ENCODE data around the gene SIGLEC11. TPM values are rescaled to one million over a fixed set of nuclear protein-coding genes. Genes with fewer than 3 reads are reported as not detected.
A peak's percentile ranks its signal among the peaks of the same experiment; 100 is the strongest.
"Not testable (repeated sequence)": the region's sequence is repeated elsewhere in the genome, so short reads cannot be mapped to it uniquely, and the experiment has no call there.

SIGLEC11 gene
- total and polyA plus RNA-seq, 7 donors, result 0.60 to 2.5 (median 1.6) TPM; not detected in 1

DNA sequence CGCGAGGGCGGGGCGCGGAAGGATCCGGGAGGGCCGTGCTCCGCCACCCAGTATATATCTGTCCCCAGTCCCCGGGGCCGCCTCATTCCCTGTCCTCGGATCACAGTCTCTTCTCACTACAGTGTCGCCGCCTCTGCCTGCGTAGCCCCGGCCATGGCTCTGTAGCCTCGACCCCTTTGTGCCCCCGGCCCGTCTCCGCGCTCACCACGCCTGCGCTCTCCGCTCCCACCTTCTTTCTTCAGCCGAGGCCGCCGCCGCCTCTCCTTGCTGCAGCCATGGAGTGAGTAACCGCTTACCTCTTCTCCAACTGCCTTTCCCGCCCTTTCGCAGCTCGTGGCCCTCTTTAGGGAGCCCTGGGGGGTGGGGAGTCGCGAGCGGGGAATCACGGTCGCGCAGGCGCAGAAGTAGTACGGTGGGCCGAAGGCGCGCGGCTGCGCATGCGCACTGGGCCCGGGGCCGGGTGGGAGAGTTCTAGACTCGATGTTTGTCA is 31.8 kb downstream of the SIGLEC11 start, which contains the start of the genes ATF5 and NUP62:
ATF5 (plus strand) TSS at position 85 of the 490 bp plus-strand sequence. CDS start 1,646 bp downstream, outside the sequence.
NUP62 (minus strand) TSS at position 384 of the 490 bp plus-strand sequence. CDS start 19,697 bp downstream, outside the sequence.
- H3K4me3 ChIP-seq, result peak within 1 kb of the TSS; percentile 80 to 98 (median 92)
- TF ChIP-seq EP300 (IDR thresholded peaks at IDR 0.05) (no peak), POLR2A (IDR thresholded peaks at IDR 0.05) (no peak), POLR2AphosphoS5 (IDR thresholded peaks at IDR 0.05) (peak in 2 of 4 donors; percentile 19 to 66)
- TF ChIP-seq, protein P1, sequence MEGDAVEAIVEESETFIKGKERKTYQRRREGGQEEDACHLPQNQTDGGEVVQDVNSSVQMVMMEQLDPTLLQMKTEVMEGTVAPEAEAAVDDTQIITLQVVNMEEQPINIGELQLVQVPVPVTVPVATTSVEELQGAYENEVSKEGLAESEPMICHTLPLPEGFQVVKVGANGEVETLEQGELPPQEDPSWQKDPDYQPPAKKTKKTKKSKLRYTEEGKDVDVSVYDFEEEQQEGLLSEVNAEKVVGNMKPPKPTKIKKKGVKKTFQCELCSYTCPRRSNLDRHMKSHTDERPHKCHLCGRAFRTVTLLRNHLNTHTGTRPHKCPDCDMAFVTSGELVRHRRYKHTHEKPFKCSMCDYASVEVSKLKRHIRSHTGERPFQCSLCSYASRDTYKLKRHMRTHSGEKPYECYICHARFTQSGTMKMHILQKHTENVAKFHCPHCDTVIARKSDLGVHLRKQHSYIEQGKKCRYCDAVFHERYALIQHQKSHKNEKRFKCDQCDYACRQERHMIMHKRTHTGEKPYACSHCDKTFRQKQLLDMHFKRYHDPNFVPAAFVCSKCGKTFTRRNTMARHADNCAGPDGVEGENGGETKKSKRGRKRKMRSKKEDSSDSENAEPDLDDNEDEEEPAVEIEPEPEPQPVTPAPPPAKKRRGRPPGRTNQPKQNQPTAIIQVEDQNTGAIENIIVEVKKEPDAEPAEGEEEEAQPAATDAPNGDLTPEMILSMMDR (IDR thresholded peaks at IDR 0.05), result no peak
- intact Hi-C loops (cut with DNase I), result no loop called here
- peak within 1 kb of the TSS; percentile 92 to 98 (median 94) for H3K27ac ChIP-seq
- peaks cover 0 to 26% (median 1%) of the 10 kb centered on the region in 4 donors for H3K36me3 ChIP-seq
- DNase-seq, result peak; percentile 95
- H3K9me3 ChIP-seq, result no peaks in the 10 kb centered on the region
- WGBS, 2 donors, result 0% methylated on average over 48 of the region's 48 CpGs
- peaks cover 0 to 28% (median 27%) of the 10 kb centered on the region in 4 donors for H3K4me1 ChIP-seq
- no peaks in the 10 kb centered on the region for H3K27me3 ChIP-seq

DNA sequence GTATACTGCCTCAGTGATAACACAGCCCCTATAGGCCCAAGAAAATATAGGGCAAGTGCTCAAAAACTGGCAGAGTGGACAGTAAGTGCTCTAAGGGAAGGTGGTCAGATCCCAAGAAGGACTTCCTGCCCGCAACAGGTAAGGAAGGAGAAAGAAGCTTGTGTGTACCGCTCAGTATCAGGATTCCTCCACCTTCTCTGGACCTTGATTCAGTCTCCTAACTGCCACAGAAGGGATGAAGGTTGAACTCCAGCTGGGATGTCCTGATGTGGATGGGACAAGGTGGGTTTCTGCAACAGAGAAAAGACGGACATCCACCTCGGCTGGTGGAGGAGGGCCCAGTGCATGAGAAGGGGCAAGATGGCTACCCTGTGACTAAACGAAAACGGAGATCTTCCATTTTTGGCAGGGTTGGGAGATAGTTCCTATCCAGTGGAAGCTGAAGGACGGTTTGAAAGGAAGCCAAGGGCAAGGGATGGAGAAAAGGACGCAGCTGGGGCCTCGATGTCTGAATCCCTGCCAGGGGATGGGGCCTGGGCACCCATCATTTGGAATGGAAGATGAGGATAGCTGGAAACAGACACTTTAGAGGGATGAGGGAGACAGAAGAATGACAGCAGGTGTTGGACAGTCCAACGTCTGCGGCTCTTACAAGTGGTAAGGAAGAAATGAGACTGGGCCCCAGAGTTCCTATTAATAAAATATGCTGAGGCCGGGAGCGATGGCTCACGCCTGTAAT is 33.3 kb downstream of the SIGLEC11 start:
- peak overlapping the region in 1 of 4 donors; percentile 97 for H3K4me3 ChIP-seq
- TF ChIP-seq EP300 (IDR thresholded peaks at IDR 0.05) (no peak), POLR2A (IDR thresholded peaks at IDR 0.05) (no peak)
- TF ChIP-seq, protein P1 (IDR thresholded peaks at IDR 0.05), result no peak
- peaks cover 0 to 35% (median 30%) of the 10 kb centered on the region in 4 donors for H3K4me1 ChIP-seq
- no peak for DNase-seq
- WGBS, 2 donors, result 88 to 89% methylated on average over 14 of the region's 14 CpGs
- peaks cover 4 to 41% (median 11%) of the 10 kb centered on the region in 4 donors for H3K36me3 ChIP-seq
- H3K9me3 ChIP-seq, result no peaks in the 10 kb centered on the region
- H3K27ac ChIP-seq, result peak overlapping the region in 3 of 4 donors; percentile 92 to 96 (median 92)
- H3K27me3 ChIP-seq, result no peaks in the 10 kb centered on the region
- intact Hi-C loops (cut with DNase I), result no loop called here

DNA sequence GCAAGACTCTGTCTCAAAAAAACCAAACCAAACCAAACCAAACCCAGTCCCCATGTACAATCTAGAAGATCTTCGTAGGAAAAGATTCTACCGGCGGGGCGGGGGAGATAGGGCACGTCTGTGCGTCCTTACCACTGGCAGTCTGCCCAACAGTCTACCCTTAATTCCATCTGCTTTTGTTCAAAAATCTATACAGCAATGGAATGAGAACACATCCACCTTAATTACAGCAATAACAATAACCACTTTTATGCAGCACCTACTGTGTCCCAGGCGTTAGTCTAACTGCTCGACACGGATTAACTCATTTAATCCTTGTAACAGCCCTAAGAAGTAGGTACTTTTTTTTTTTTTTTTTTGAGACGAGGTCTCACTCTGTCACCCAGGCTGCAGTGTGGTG is 34.5 kb downstream of the SIGLEC11 start:
- H3K27me3 ChIP-seq, result no peaks in the 10 kb centered on the region
- no peak for TF ChIP-seq EP300 (IDR thresholded peaks at IDR 0.05)
- no peak for TF ChIP-seq POLR2A (IDR thresholded peaks at IDR 0.05)
- no peak for TF ChIP-seq POLR2AphosphoS5 (IDR thresholded peaks at IDR 0.05)
- TF ChIP-seq, protein P1 (IDR thresholded peaks at IDR 0.05), result no peak
- H3K4me1 ChIP-seq, result peaks cover 0 to 35% (median 30%) of the 10 kb centered on the region in 4 donors
- 93 to 94% methylated on average over 10 of the region's 10 CpGs for WGBS, 2 donors
- intact Hi-C loops (cut with DNase I), result no loop called here
- DNase-seq, result no peak
- H3K36me3 ChIP-seq, result peaks cover 4 to 52% (median 12%) of the 10 kb centered on the region in 4 donors
- H3K9me3 ChIP-seq, result no peaks in the 10 kb centered on the region
- no peak overlapping the region for H3K27ac ChIP-seq
- no peak overlapping the region for H3K4me3 ChIP-seq

DNA sequence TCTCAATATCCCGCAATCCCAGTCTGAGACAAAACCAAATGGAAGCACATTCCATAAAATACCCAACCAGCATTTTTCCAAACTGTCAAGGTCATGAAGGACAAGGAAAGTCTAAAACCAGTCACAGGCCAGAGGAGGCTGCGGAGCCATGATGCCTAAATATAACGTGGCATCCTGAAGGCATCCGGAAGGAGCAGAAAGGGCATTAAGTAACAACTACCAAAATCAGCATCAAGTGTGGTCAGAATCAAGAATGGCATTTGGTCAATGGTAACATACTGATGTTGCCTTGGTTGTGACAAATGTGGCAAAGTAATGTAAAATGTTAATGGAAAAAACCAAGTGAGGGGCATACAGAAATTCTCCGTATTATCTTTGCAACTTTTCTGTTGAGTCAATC is 35.5 kb downstream of the SIGLEC11 start:
- Histone ChIP-seq H3K4me1 (peaks cover 0 to 35% (median 30%) of the 10 kb centered on the region in 4 donors), H3K36me3 (peaks cover 4 to 62% (median 15%) of the 10 kb centered on the region in 4 donors)
- 95 to 97% methylated on average over 5 of the region's 5 CpGs for WGBS, 2 donors

DNA sequence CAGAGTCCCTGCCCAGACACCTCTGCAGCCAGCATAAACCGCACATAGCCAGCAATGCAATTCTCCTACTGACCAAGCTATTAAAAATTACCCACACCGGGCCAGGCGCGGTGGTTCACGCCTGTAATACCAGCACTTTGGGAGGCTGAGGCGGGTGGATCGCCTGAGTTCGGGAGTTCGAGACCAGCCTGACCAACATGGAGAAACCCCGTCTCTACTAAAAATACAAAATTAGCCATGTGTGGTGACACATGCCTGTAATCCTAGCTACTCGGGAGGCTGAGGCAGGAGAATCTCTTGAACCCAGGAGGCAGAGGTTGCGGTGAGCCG is 36.1 kb downstream of the SIGLEC11 start:
- H3K27ac ChIP-seq; H3K9me3 ChIP-seq; H3K4me3 ChIP-seq; intact Hi-C loops (cut with DNase I); H3K27me3 ChIP-seq; DNase-seq: not testable (repeated sequence)
- Histone ChIP-seq H3K36me3 (peaks cover 4 to 65% (median 15%) of the 10 kb centered on the region in 4 donors), H3K4me1 (peaks cover 0 to 35% (median 28%) of the 10 kb centered on the region in 4 donors)
- WGBS, 2 donors, result 93 to 94% methylated on average over 13 of the region's 13 CpGs

More for the DNA sequence above, 35.5 kb downstream of the SIGLEC11 start:
- intact Hi-C loops (cut with DNase I), result no loop called here
- Histone ChIP-seq H3K27me3 (no peaks in the 10 kb centered on the region), H3K9me3 (no peaks in the 10 kb centered on the region), H3K4me3 (no peak overlapping the region), H3K27ac (no peak overlapping the region)
- TF ChIP-seq, protein P1 (IDR thresholded peaks at IDR 0.05), result no peak
- TF ChIP-seq POLR2A (IDR thresholded peaks at IDR 0.05) (no peak), POLR2AphosphoS5 (IDR thresholded peaks at IDR 0.05) (no peak), EP300 (IDR thresholded peaks at IDR 0.05) (no peak)
- no peak for DNase-seq
